ENCODE data around the gene ADGRB3. TPM values are rescaled to one million over a fixed set of nuclear protein-coding genes. Genes with fewer than 3 reads are reported as not detected.

ADGRB3 gene
- total RNA-seq (10 to 100 TPM in 1 of 2 donors, 1 to 10 TPM in 1; 3.3 to 24.6 TPM), polyA plus RNA-seq (under 1 TPM; 0.47 to 0.56 TPM)
- long read RNA-seq, donor 1, partial matches to known transcripts = 5 of 5 reads
- long read RNA-seq, donor 1, other reads (novel, unspliced or antisense) = 0 of 5 reads
- long read RNA-seq, donor 2 = 0 reads
- long read RNA-seq, donor 3, full-length matches to known transcripts = 1 of 1 reads
- long read RNA-seq, donor 3, partial matches to known transcripts = 0 of 1 reads
- long read RNA-seq, donor 3, other reads (novel, unspliced or antisense) = 0 of 1 reads
- long read RNA-seq, donor 4 = 0 reads
- long read RNA-seq, donor 5, full-length matches to known transcripts = 1 of 1 reads
- long read RNA-seq, donor 5, partial matches to known transcripts = 0 of 1 reads
- long read RNA-seq, donor 5, other reads (novel, unspliced or antisense) = 0 of 1 reads

DNA sequence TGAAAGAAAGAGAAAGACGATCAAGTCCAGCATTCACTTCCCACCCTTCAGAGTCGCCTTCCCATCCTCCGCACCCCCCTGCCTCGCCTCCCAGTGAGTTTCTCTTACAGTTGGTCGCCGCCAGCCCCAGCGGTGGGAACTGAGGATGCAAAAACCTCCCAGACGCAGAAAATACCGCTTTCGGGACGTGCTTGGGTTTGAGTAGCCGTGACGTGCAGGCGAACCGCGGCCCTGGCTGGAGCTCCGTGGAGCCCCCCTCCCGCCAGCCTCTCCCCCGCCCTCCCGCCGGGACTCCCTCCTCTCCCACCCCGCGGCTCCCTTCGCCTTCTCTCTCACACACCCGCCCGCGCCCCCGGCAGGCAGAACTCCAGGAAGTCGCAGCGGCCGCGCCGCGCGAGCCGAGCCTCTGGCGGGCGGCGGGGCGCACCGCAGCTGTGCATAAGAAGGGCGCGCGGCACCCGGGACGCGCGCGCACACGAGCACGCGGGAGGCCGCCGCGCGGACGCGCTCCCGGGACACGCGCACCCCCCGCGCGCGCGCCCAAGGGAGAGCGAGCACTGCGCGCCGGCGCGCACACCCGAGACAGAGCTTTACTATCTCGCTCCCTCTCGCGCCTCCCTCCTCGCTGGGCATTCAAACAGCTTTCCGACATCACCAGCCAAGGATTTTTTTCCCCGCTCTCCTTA is at the start of gene ADGRB3:
ADGRB3 (plus strand) TSS at position 557 of the 686 bp plus-strand sequence. CDS start 3,394 bp downstream, outside the sequence.
- peak within 1 kb of the TSS; percentile 65 for H3K4me3 ChIP-seq
- DNase-seq (peak; percentile 96 to 98 (median 96)), ATAC-seq (ENCODE audit: insufficient read depth, low FRiP score) (peak; percentile 83)
- H3K27ac ChIP-seq (ENCODE audit: low read depth in 1 of 2, low read length in 1 of 2) = peak within 1 kb of the TSS; percentile 35 to 77
- 0 to 1% methylated on average over 29 to 79 of the region's 79 CpGs for WGBS, 2 donors
- no peaks in the 10 kb centered on the region for H3K9me3 ChIP-seq (ENCODE audit: control insufficient read depth in 4 of 4, insufficient read depth in 3 of 4, low read length in 3 of 4)
- TF ChIP-seq CTCF (IDR thresholded peaks at IDR 0.05; ENCODE audit: control extremely low read depth, extremely low read depth) = no peak
- peaks cover 0 to 22% (median 0%) of the 10 kb centered on the region in 5 donors for H3K4me1 ChIP-seq (ENCODE audit: control insufficient read depth in 5 of 5, insufficient read depth in 5 of 5, low read length in 5 of 5)
- H3K27me3 ChIP-seq (ENCODE audit: control insufficient read depth in 3 of 3, insufficient read depth in 3 of 3, low read length in 2 of 3) = peaks cover 0 to 4% (median 3%) of the 10 kb centered on the region in 3 donors
- peaks cover 0 to 3% (median 0%) of the 10 kb centered on the region in 4 donors for H3K36me3 ChIP-seq (ENCODE audit: control insufficient read depth in 4 of 4, insufficient read depth in 4 of 4, low read length in 4 of 4)
- peak within 1 kb of the TSS; percentile 52 to 94 for H3K9ac ChIP-seq (ENCODE audit: insufficient read depth in 1 of 2, low read length in 2 of 2)

DNA sequence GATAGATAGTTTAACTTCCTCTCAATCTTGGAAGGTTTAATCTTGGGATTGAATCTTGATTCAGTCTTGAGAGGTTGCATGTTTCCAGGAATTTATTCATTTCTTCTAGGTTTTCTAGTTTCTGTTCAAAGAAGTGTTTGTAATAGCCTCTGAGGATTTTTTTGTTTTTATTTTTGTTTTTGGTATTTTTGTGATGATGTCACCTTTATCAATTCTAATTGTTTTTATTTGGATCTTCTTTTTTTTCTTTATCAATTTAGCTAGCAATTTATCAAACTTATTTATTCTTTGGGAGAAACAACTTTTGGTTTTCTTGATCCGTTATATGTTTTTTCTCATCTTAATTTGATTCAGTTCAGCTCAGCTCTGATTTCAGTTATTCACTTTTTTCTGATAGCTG is 41.5 kb upstream of the ADGRB3 start:
- DNase-seq (no peak), ATAC-seq (ENCODE audit: insufficient read depth, low FRiP score) (no peak)
- H3K9ac ChIP-seq (ENCODE audit: insufficient read depth in 1 of 2, low read length in 2 of 2) = no peak overlapping the region
- H3K9me3 ChIP-seq (ENCODE audit: control insufficient read depth in 4 of 4, insufficient read depth in 3 of 4, low read length in 3 of 4) = peaks cover 0 to 8% (median 0%) of the 10 kb centered on the region in 4 donors
- TF ChIP-seq CTCF (IDR thresholded peaks at IDR 0.05; ENCODE audit: control extremely low read depth, extremely low read depth) = no peak
- H3K4me3 ChIP-seq = no peak overlapping the region
- H3K4me1 ChIP-seq (ENCODE audit: control insufficient read depth in 5 of 5, insufficient read depth in 5 of 5, low read length in 5 of 5) = no peaks in the 10 kb centered on the region
- H3K36me3 ChIP-seq (ENCODE audit: control insufficient read depth in 4 of 4, insufficient read depth in 4 of 4, low read length in 4 of 4) = no peaks in the 10 kb centered on the region
- H3K27me3 ChIP-seq (ENCODE audit: control insufficient read depth in 3 of 3, insufficient read depth in 3 of 3, low read length in 2 of 3) = no peaks in the 10 kb centered on the region
- H3K27ac ChIP-seq (ENCODE audit: low read depth in 1 of 2, low read length in 1 of 2) = no peak overlapping the region
- 97 to 100% methylated on average over 1 of the region's 1 CpG for WGBS, 2 donors

- Histone ChIP-seq H3K36me3 (ENCODE audit: control insufficient read depth in 4 of 4, insufficient read depth in 4 of 4, low read length in 4 of 4) (no peaks in the 10 kb centered on the region), H3K9ac (ENCODE audit: insufficient read depth in 1 of 2, low read length in 2 of 2) (no peak overlapping the region), H3K27me3 (ENCODE audit: control insufficient read depth in 3 of 3, insufficient read depth in 3 of 3, low read length in 2 of 3) (no peaks in the 10 kb centered on the region), H3K27ac (ENCODE audit: low read depth in 1 of 2, low read length in 1 of 2) (no peak overlapping the region), H3K4me1 (ENCODE audit: control insufficient read depth in 5 of 5, insufficient read depth in 5 of 5, low read length in 5 of 5) (no peaks in the 10 kb centered on the region), H3K9me3 (ENCODE audit: control insufficient read depth in 4 of 4, insufficient read depth in 3 of 4, low read length in 3 of 4) (peaks cover 0 to 5% (median 0%) of the 10 kb centered on the region in 4 donors), H3K4me3 (no peak overlapping the region)
- WGBS, 2 donors = 61 to 76% methylated on average over 3 of the region's 3 CpGs
- no peak for TF ChIP-seq CTCF (IDR thresholded peaks at IDR 0.05; ENCODE audit: control extremely low read depth, extremely low read depth)
- ATAC-seq (ENCODE audit: insufficient read depth, low FRiP score) = no peak
- DNase-seq = no peak
Measured at GRCh38 chr6:68597642-68598041, 37.4 kb upstream of the ADGRB3 start.
